GM19438 (cell line): ENCODE measurements around the gene TPRN.

ENCODE experiments used
- ATAC-seq: cut with Tn5 transposase; IDR thresholded peaks from one replicate; pipeline ENCODE4 v1.9.1; 2021; ENCODE audit warnings: low read depth; ENCODE audit not compliant: unreplicated experiment

The TPRN gene

GRCh38 chr9:137163365-137163715 lies 37.2 kb downstream of the TPRN start:
- no peak for ATAC-seq

GRCh38 chr9:137162505-137163364 lies 37.8 kb downstream of the TPRN start:
- no peak for ATAC-seq

- no peak for ATAC-seq
Observed at GRCh38 chr9:137161558-137162486, 38.7 kb downstream of the TPRN start.

- ATAC-seq: no peak
Observed at GRCh38 chr9:137160716-137161557, 39.6 kb downstream of the TPRN start.

GRCh38 chr9:137160054-137160425 lies 40.5 kb downstream of the TPRN start:
- ATAC-seq: no peak

GRCh38 chr9:137159105-137160053 lies 41.2 kb downstream of the TPRN start:
- ATAC-seq: no peak

- ATAC-seq: no peak
Observed at GRCh38 chr9:137158625-137159024, 41.9 kb downstream of the TPRN start.

- no peak for ATAC-seq
Observed at GRCh38 chr9:137157618-137158415, 42.7 kb downstream of the TPRN start.

GRCh38 chr9:137156567-137157375 lies 43.8 kb downstream of the TPRN start:
- no peak for ATAC-seq

GRCh38 chr9:137152844-137153405 lies 47.6 kb downstream of the TPRN start:
- no peak for ATAC-seq

GRCh38 chr9:137150617-137151457 lies 49.7 kb downstream of the TPRN start:
- peak; percentile 41 for ATAC-seq

- peak; percentile 11 for ATAC-seq
Observed at GRCh38 chr9:137149942-137150616, 50.5 kb downstream of the TPRN start.

- ATAC-seq: no peak
Observed at GRCh38 chr9:137149363-137149762, 51.2 kb downstream of the TPRN start.

GRCh38 chr9:137148661-137149060 lies 51.9 kb downstream of the TPRN start:
- no peak for ATAC-seq

GRCh38 chr9:137148242-137148641 lies 52.3 kb downstream of the TPRN start:
- no peak for ATAC-seq

GRCh38 chr9:137147793-137148160 lies 52.8 kb downstream of the TPRN start:
- ATAC-seq: no peak
